ENCODE results near the gene SLC48A1. TPM values are rescaled to one million over a fixed set of nuclear protein-coding genes. Genes with fewer than 3 reads are reported as not detected.

SLC48A1 gene
- total and polyA plus RNA-seq, 5 donors from 2014 or later = 4.9 to 12.7 (median 8.4) TPM

GRCh38 chr12:47786662-47787280, 13.7 kb downstream of the SLC48A1 start:
- H3K4me3 ChIP-seq (ENCODE audit: low read depth, low read length) = no peak overlapping the region
- no peaks in the 10 kb centered on the region for H3K27me3 ChIP-seq (ENCODE audit: control insufficient read depth, insufficient read depth, low read length)
- H3K9me3 ChIP-seq (ENCODE audit: control insufficient read depth in 2 of 2, low read length in 2 of 2) = no peaks in the 10 kb centered on the region
- H3K4me3 Mint-ChIP-seq = no peak overlapping the region
- peaks cover 86% of the 10 kb centered on the region for H3K36me3 ChIP-seq (ENCODE audit: control insufficient read depth, insufficient read depth, low read length)
- peaks cover 33% of the 10 kb centered on the region for H3K36me3 Mint-ChIP-seq
- peak overlapping the region in 1 of 3 donors; percentile 20 for H3K27ac Mint-ChIP-seq
- H3K9me3 Mint-ChIP-seq = no peaks in the 10 kb centered on the region
- ATAC-seq (ENCODE audit: low read depth in 2 of 2) = no peak
- H3K4me1 ChIP-seq (ENCODE audit: control insufficient read depth, insufficient read depth, low read length, poor library complexity, severe bottlenecking) = no peaks in the 10 kb centered on the region
- DNase-seq = no peak
- no peaks in the 10 kb centered on the region for H3K27me3 Mint-ChIP-seq
- peaks cover 0 to 4% (median under 1%) of the 10 kb centered on the region in 4 donors for H3K4me1 Mint-ChIP-seq
- H3K27ac ChIP-seq (ENCODE audit: insufficient read depth, low read length, poor library complexity, severe bottlenecking) = no peak overlapping the region

GRCh38 chr12:47787596-47788319, 14.7 kb downstream of the SLC48A1 start:
- Mint-ChIP-seq H3K27ac (peak overlapping the region in 2 of 3 donors; percentile 41 to 87), H3K4me3 (no peak overlapping the region), H3K4me1 (peaks cover 0 to 4% (median 2%) of the 10 kb centered on the region in 4 donors), H3K36me3 (peaks cover 35% of the 10 kb centered on the region), H3K27me3 (no peaks in the 10 kb centered on the region), H3K9me3 (no peaks in the 10 kb centered on the region)
- ATAC-seq (ENCODE audit: low read depth in 2 of 2) = no peak
- no peak for DNase-seq
- Histone ChIP-seq H3K9me3 (ENCODE audit: control insufficient read depth in 2 of 2, low read length in 2 of 2) (no peaks in the 10 kb centered on the region), H3K27ac (ENCODE audit: insufficient read depth, low read length, poor library complexity, severe bottlenecking) (no peak overlapping the region), H3K4me1 (ENCODE audit: control insufficient read depth, insufficient read depth, low read length, poor library complexity, severe bottlenecking) (no peaks in the 10 kb centered on the region), H3K4me3 (ENCODE audit: low read depth, low read length) (no peak overlapping the region), H3K27me3 (ENCODE audit: control insufficient read depth, insufficient read depth, low read length) (no peaks in the 10 kb centered on the region), H3K36me3 (ENCODE audit: control insufficient read depth, insufficient read depth, low read length) (peaks cover 93% of the 10 kb centered on the region)

DNA sequence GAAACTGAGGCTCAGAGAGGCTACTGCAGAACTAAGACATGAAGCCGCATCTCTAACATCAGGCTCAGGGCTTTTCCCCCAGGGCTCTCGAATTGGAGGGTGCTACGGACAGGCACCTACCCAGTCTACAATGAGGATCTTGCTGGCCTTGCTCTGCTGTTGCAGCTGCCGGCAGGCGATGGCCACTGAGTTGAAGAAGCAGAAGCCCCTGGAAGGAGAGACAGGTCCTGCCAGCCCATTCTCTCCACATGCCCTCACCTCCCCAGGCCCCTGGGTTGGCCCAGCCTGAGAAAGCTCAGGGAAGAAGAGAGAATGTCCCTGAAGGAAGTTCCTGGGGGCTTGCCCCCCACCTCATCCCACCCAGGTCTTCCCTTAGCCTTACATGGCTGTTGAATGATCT, 16.1 kb downstream of the SLC48A1 start:
- Mint-ChIP-seq H3K27ac (peak overlapping the region in 2 of 3 donors; percentile 49 to 55), H3K36me3 (peaks cover 40% of the 10 kb centered on the region), H3K4me3 (no peak overlapping the region), H3K4me1 (peaks cover 0 to 4% (median 2%) of the 10 kb centered on the region in 4 donors), H3K27me3 (no peaks in the 10 kb centered on the region), H3K9me3 (no peaks in the 10 kb centered on the region)
- Histone ChIP-seq H3K4me1 (ENCODE audit: control insufficient read depth, insufficient read depth, low read length, poor library complexity, severe bottlenecking) (no peaks in the 10 kb centered on the region), H3K9me3 (ENCODE audit: control insufficient read depth in 2 of 2, low read length in 2 of 2) (no peaks in the 10 kb centered on the region), H3K4me3 (ENCODE audit: low read depth, low read length) (no peak overlapping the region), H3K36me3 (ENCODE audit: control insufficient read depth, insufficient read depth, low read length) (peaks cover 93% of the 10 kb centered on the region), H3K27ac (ENCODE audit: insufficient read depth, low read length, poor library complexity, severe bottlenecking) (no peak overlapping the region), H3K27me3 (ENCODE audit: control insufficient read depth, insufficient read depth, low read length) (no peaks in the 10 kb centered on the region)
- no peak for ATAC-seq (ENCODE audit: low read depth in 2 of 2)
- DNase-seq = no peak

- Mint-ChIP-seq H3K4me3 (no peak overlapping the region), H3K27ac (peak overlapping the region in 2 of 3 donors; percentile 49 to 92), H3K4me1 (peaks cover 0 to 4% (median 2%) of the 10 kb centered on the region in 4 donors), H3K9me3 (no peaks in the 10 kb centered on the region), H3K36me3 (peaks cover 42% of the 10 kb centered on the region), H3K27me3 (no peaks in the 10 kb centered on the region)
- Histone ChIP-seq H3K9me3 (ENCODE audit: control insufficient read depth in 2 of 2, low read length in 2 of 2) (no peaks in the 10 kb centered on the region), H3K36me3 (ENCODE audit: control insufficient read depth, insufficient read depth, low read length) (peaks cover 93% of the 10 kb centered on the region), H3K27me3 (ENCODE audit: control insufficient read depth, insufficient read depth, low read length) (no peaks in the 10 kb centered on the region), H3K4me3 (ENCODE audit: low read depth, low read length) (no peak overlapping the region), H3K4me1 (ENCODE audit: control insufficient read depth, insufficient read depth, low read length, poor library complexity, severe bottlenecking) (no peaks in the 10 kb centered on the region), H3K27ac (ENCODE audit: insufficient read depth, low read length, poor library complexity, severe bottlenecking) (no peak overlapping the region)
- DNase-seq = no peak
- ATAC-seq (ENCODE audit: low read depth in 2 of 2) = no peak
Observed at GRCh38 chr12:47789712-47790489, 16.9 kb downstream of the SLC48A1 start.

- DNase-seq (no peak), ATAC-seq (ENCODE audit: low read depth in 2 of 2) (no peak)
- no peaks in the 10 kb centered on the region for H3K27me3 ChIP-seq (ENCODE audit: control insufficient read depth, insufficient read depth, low read length)
- H3K9me3 Mint-ChIP-seq = no peaks in the 10 kb centered on the region
- H3K4me3 ChIP-seq (ENCODE audit: low read depth, low read length) = no peak overlapping the region
- H3K4me1 ChIP-seq (ENCODE audit: control insufficient read depth, insufficient read depth, low read length, poor library complexity, severe bottlenecking) = no peaks in the 10 kb centered on the region
- peaks cover 38% of the 10 kb centered on the region for H3K36me3 Mint-ChIP-seq
- no peak overlapping the region for H3K4me3 Mint-ChIP-seq
- H3K27me3 Mint-ChIP-seq = no peaks in the 10 kb centered on the region
- H3K4me1 Mint-ChIP-seq = peaks cover 0 to 4% (median 2%) of the 10 kb centered on the region in 4 donors
- H3K9me3 ChIP-seq (ENCODE audit: control insufficient read depth in 2 of 2, low read length in 2 of 2) = no peaks in the 10 kb centered on the region
- peak overlapping the region in 1 of 3 donors; percentile 92 for H3K27ac Mint-ChIP-seq
- peaks cover 94% of the 10 kb centered on the region for H3K36me3 ChIP-seq (ENCODE audit: control insufficient read depth, insufficient read depth, low read length)
- no peak overlapping the region for H3K27ac ChIP-seq (ENCODE audit: insufficient read depth, low read length, poor library complexity, severe bottlenecking)
Observed at GRCh38 chr12:47790676-47791350, 17.8 kb downstream of the SLC48A1 start.

DNA sequence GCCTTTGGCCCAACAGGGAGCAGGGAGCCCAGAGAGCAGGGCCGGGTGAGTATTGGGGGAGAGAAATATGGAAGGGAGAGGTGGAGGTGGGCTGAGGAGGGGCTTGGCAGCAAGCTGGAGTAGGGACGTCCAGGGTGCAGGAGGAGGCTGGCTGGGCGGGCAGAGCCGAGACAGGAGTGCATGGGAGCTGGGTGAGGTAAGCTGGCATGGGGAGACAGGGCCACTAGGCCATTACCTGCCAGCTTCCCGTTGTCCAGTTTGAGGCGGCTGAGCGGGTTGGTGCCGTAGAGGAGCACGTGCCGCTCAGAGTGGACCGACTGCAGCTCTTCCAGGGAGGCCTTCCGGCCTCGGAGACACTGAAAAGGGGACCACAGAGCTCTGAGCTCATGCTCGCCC, 18.3 kb downstream of the SLC48A1 start:
- Mint-ChIP-seq H3K27ac (no peak overlapping the region), H3K36me3 (peaks cover 38% of the 10 kb centered on the region), H3K4me1 (peaks cover 0 to 4% (median 2%) of the 10 kb centered on the region in 4 donors), H3K27me3 (no peaks in the 10 kb centered on the region), H3K4me3 (no peak overlapping the region), H3K9me3 (no peaks in the 10 kb centered on the region)
- H3K27me3 ChIP-seq (ENCODE audit: control insufficient read depth, insufficient read depth, low read length) = no peaks in the 10 kb centered on the region
- ATAC-seq (ENCODE audit: low read depth in 2 of 2) (no peak), DNase-seq (no peak)
- no peak overlapping the region for H3K27ac ChIP-seq (ENCODE audit: insufficient read depth, low read length, poor library complexity, severe bottlenecking)
- peaks cover 93% of the 10 kb centered on the region for H3K36me3 ChIP-seq (ENCODE audit: control insufficient read depth, insufficient read depth, low read length)
- H3K4me1 ChIP-seq (ENCODE audit: control insufficient read depth, insufficient read depth, low read length, poor library complexity, severe bottlenecking) = no peaks in the 10 kb centered on the region
- no peaks in the 10 kb centered on the region for H3K9me3 ChIP-seq (ENCODE audit: control insufficient read depth in 2 of 2, low read length in 2 of 2)
- H3K4me3 ChIP-seq (ENCODE audit: low read depth, low read length) = no peak overlapping the region

GRCh38 chr12:47791874-47792273, 18.8 kb downstream of the SLC48A1 start:
- Mint-ChIP-seq H3K27ac (peak overlapping the region in 1 of 3 donors; percentile 67), H3K27me3 (no peaks in the 10 kb centered on the region), H3K36me3 (peaks cover 38% of the 10 kb centered on the region), H3K4me1 (peaks cover 0 to 4% (median 2%) of the 10 kb centered on the region in 4 donors), H3K4me3 (no peak overlapping the region), H3K9me3 (no peaks in the 10 kb centered on the region)
- no peaks in the 10 kb centered on the region for H3K4me1 ChIP-seq (ENCODE audit: control insufficient read depth, insufficient read depth, low read length, poor library complexity, severe bottlenecking)
- H3K36me3 ChIP-seq (ENCODE audit: control insufficient read depth, insufficient read depth, low read length) = peaks cover 92% of the 10 kb centered on the region
- H3K27me3 ChIP-seq (ENCODE audit: control insufficient read depth, insufficient read depth, low read length) = no peaks in the 10 kb centered on the region
- H3K4me3 ChIP-seq (ENCODE audit: low read depth, low read length) = no peak overlapping the region
- DNase-seq = no peak
- H3K9me3 ChIP-seq (ENCODE audit: control insufficient read depth in 2 of 2, low read length in 2 of 2) = no peaks in the 10 kb centered on the region
- no peak overlapping the region for H3K27ac ChIP-seq (ENCODE audit: insufficient read depth, low read length, poor library complexity, severe bottlenecking)
- no peak for ATAC-seq (ENCODE audit: low read depth in 2 of 2)

Data from CD4-positive, CD25-positive, alpha-beta regulatory T cell (primary cell).